ENCODE data around the gene DOLK. TPM values are rescaled to one million over a fixed set of nuclear protein-coding genes. Genes with fewer than 3 reads are reported as not detected.

The DOLK gene
- total and polyA plus RNA-seq, 4 donors = 9.5 to 15.3 (median 11.7) TPM

DNA sequence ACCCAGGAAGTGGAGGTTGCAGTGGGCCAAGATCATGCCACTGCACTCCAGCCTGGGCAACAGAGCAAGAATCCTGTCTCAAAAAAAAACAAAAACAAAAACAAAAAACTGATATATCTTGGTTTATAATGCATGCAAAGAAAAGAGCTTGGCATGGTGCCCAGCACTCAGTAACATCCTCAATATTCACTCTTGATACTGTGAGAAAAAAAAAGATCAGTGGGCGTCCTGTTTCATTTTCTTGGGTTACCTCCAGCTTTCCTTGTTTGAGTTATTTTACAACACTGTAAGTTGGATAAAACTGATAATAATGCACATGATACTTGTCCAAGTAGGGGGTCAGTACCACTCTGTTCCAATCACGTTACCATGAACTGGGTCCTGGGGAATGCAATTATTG lies 18.8 kb downstream of the DOLK start:
- Histone ChIP-seq H3K36me3 (ENCODE audit: control insufficient read depth in 4 of 4, insufficient read depth in 3 of 4, low read depth in 1 of 4, low read length in 3 of 4) (peaks cover 0 to 4% (median 2%) of the 10 kb centered on the region in 4 donors), H3K4me3 (ENCODE audit: low read depth in 1 of 3, low read length in 3 of 3) (no peak overlapping the region), H3K9me3 (ENCODE audit: control insufficient read depth in 4 of 4, low read length in 3 of 4) (no peaks in the 10 kb centered on the region), H3K4me1 (ENCODE audit: control insufficient read depth in 4 of 4, insufficient read depth in 4 of 4, low read length in 3 of 4) (peaks cover 0 to 14% (median 9%) of the 10 kb centered on the region in 4 donors), H3K27ac (ENCODE audit: low read depth in 1 of 2, low read length in 2 of 2) (no peak overlapping the region), H3K27me3 (ENCODE audit: control insufficient read depth in 4 of 4, insufficient read depth in 4 of 4, low read length in 3 of 4) (no peaks in the 10 kb centered on the region), H3K9ac (ENCODE audit: low read depth in 1 of 2, low read length in 2 of 2) (no peak overlapping the region)
- TF ChIP-seq HNF4A (conservative IDR thresholded peaks at IDR 0.05) = no peak
- TF ChIP-seq, protein P1, sequence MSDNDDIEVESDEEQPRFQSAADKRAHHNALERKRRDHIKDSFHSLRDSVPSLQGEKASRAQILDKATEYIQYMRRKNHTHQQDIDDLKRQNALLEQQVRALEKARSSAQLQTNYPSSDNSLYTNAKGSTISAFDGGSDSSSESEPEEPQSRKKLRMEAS (IDR thresholded peaks at IDR 0.05) = no peak
- no peak for TF ChIP-seq SP1 (IDR thresholded peaks at IDR 0.05)
- TF ChIP-seq GABPA (IDR thresholded peaks at IDR 0.05 in 1 of 2, conservative IDR thresholded peaks at IDR 0.05 in 1 of 2) = no peak
- no peak for TF ChIP-seq FOXA1 (IDR thresholded peaks at IDR 0.05)
- no peak for TF ChIP-seq JUND (IDR thresholded peaks at IDR 0.05)
- no peak for TF ChIP-seq EGR1 (IDR thresholded peaks at IDR 0.05; ENCODE audit: low read depth in 2 of 2)
- WGBS = 75% methylated on average over 2 of the region's 2 CpGs
- DNase-seq (ENCODE audit: low spot score) = no peak

DNA sequence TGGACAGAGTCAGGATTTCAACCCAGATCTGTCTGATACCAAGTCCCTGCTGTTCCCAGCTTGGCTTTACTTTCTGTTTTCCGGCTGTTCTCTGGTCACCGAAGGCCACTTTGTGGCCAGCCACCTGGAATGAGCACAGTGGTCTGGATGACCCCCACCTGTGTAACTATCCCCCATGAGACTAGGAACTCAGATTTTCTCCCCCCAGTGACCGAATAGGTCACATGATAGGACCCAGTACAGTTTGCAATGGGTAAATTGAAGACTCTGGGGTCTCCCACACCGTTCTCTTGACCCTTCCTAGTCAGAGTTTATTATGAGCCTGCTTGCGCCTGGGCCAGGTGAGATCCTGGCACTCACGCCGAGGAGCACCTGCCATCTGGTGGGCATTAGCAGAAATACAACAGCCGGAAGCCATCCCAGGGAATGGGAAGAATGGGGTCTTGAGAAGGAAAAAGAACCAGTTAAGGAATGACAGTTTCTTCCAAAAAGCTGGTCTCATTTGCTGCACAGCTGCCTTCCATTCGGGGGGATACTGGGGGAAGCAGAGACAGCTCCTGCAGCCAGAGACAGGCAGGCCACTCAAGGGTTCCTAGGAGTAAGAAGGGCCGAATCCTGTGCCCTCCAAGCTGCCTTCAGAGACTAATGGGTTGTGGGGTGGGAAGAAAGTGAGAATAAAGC lies 19.5 kb downstream of the DOLK start:
- Histone ChIP-seq H3K4me3 (ENCODE audit: low read depth in 1 of 3, low read length in 3 of 3) (no peak overlapping the region), H3K4me1 (ENCODE audit: control insufficient read depth in 4 of 4, insufficient read depth in 4 of 4, low read length in 3 of 4) (peaks cover 1 to 19% (median 11%) of the 10 kb centered on the region in 4 donors), H3K27ac (ENCODE audit: low read depth in 1 of 2, low read length in 2 of 2) (peak overlapping the region; percentile 36 to 78), H3K9me3 (ENCODE audit: control insufficient read depth in 4 of 4, low read length in 3 of 4) (no peaks in the 10 kb centered on the region), H3K27me3 (ENCODE audit: control insufficient read depth in 4 of 4, insufficient read depth in 4 of 4, low read length in 3 of 4) (no peaks in the 10 kb centered on the region), H3K36me3 (ENCODE audit: control insufficient read depth in 4 of 4, insufficient read depth in 3 of 4, low read depth in 1 of 4, low read length in 3 of 4) (peaks cover 0 to 2% (median 0%) of the 10 kb centered on the region in 4 donors), H3K9ac (ENCODE audit: low read depth in 1 of 2, low read length in 2 of 2) (peak overlapping the region; percentile 31 to 36)
- peak; percentile 97 for TF ChIP-seq RAD21 (IDR thresholded peaks at IDR 0.05)
- peak; percentile 9 to 53 for TF ChIP-seq RXRA (IDR thresholded peaks at IDR 0.05)
- no peak for TF ChIP-seq HNF4A (conservative IDR thresholded peaks at IDR 0.05)
- TF ChIP-seq, protein P2, sequence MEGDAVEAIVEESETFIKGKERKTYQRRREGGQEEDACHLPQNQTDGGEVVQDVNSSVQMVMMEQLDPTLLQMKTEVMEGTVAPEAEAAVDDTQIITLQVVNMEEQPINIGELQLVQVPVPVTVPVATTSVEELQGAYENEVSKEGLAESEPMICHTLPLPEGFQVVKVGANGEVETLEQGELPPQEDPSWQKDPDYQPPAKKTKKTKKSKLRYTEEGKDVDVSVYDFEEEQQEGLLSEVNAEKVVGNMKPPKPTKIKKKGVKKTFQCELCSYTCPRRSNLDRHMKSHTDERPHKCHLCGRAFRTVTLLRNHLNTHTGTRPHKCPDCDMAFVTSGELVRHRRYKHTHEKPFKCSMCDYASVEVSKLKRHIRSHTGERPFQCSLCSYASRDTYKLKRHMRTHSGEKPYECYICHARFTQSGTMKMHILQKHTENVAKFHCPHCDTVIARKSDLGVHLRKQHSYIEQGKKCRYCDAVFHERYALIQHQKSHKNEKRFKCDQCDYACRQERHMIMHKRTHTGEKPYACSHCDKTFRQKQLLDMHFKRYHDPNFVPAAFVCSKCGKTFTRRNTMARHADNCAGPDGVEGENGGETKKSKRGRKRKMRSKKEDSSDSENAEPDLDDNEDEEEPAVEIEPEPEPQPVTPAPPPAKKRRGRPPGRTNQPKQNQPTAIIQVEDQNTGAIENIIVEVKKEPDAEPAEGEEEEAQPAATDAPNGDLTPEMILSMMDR (IDR thresholded peaks at IDR 0.05; ENCODE audit: low read depth, low read length, missing input control) = peak; percentile 85
- 21% methylated on average over 10 of the region's 10 CpGs for WGBS
- DNase-seq (ENCODE audit: low spot score) = peak; percentile 62

DNA sequence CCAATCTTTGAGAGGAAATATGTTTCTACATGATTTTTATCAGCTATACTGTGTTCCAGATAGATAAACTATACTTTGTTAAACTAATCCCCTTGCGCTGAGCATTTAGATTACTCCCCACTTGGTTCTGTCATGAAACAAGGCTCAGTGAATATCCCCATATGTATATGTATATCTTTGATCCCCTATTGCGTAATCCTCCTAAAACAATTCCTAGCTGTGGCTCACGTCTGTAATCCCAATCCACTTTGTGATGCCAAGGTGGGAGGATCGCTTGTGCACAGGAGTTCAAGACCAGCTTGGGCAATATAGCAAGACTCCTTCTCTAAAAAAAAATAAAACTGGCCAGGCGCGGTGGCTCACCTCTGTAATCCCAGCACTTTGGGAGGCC lies 23.9 kb downstream of the DOLK start:
- H3K4me1 ChIP-seq (ENCODE audit: control insufficient read depth in 4 of 4, insufficient read depth in 4 of 4, low read length in 3 of 4) = peaks cover 6 to 49% (median 34%) of the 10 kb centered on the region in 4 donors
- no peak overlapping the region for H3K9ac ChIP-seq (ENCODE audit: low read depth in 1 of 2, low read length in 2 of 2)
- DNase-seq (ENCODE audit: low spot score) = no peak
- peaks cover 0 to 2% (median 0%) of the 10 kb centered on the region in 4 donors for H3K36me3 ChIP-seq (ENCODE audit: control insufficient read depth in 4 of 4, insufficient read depth in 3 of 4, low read depth in 1 of 4, low read length in 3 of 4)
- no peaks in the 10 kb centered on the region for H3K9me3 ChIP-seq (ENCODE audit: control insufficient read depth in 4 of 4, low read length in 3 of 4)
- WGBS = 89% methylated on average over 6 of the region's 6 CpGs
- H3K27ac ChIP-seq (ENCODE audit: low read depth in 1 of 2, low read length in 2 of 2) = no peak overlapping the region
- no peak overlapping the region for H3K4me3 ChIP-seq (ENCODE audit: low read depth in 1 of 3, low read length in 3 of 3)
- TF ChIP-seq HNF4A (conservative IDR thresholded peaks at IDR 0.05) = no peak
- no peak for TF ChIP-seq EGR1 (IDR thresholded peaks at IDR 0.05; ENCODE audit: low read depth in 2 of 2)
- TF ChIP-seq FOXA2 (IDR thresholded peaks at IDR 0.05) = no peak
- no peak for TF ChIP-seq RAD21 (IDR thresholded peaks at IDR 0.05)
- no peak for TF ChIP-seq FOXA1 (IDR thresholded peaks at IDR 0.05)
- TF ChIP-seq TAF1 (conservative IDR thresholded peaks at IDR 0.05) = no peak
- TF ChIP-seq, protein P3, sequence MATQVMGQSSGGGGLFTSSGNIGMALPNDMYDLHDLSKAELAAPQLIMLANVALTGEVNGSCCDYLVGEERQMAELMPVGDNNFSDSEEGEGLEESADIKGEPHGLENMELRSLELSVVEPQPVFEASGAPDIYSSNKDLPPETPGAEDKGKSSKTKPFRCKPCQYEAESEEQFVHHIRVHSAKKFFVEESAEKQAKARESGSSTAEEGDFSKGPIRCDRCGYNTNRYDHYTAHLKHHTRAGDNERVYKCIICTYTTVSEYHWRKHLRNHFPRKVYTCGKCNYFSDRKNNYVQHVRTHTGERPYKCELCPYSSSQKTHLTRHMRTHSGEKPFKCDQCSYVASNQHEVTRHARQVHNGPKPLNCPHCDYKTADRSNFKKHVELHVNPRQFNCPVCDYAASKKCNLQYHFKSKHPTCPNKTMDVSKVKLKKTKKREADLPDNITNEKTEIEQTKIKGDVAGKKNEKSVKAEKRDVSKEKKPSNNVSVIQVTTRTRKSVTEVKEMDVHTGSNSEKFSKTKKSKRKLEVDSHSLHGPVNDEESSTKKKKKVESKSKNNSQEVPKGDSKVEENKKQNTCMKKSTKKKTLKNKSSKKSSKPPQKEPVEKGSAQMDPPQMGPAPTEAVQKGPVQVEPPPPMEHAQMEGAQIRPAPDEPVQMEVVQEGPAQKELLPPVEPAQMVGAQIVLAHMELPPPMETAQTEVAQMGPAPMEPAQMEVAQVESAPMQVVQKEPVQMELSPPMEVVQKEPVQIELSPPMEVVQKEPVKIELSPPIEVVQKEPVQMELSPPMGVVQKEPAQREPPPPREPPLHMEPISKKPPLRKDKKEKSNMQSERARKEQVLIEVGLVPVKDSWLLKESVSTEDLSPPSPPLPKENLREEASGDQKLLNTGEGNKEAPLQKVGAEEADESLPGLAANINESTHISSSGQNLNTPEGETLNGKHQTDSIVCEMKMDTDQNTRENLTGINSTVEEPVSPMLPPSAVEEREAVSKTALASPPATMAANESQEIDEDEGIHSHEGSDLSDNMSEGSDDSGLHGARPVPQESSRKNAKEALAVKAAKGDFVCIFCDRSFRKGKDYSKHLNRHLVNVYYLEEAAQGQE (IDR thresholded peaks at IDR 0.05) = no peak
- no peaks in the 10 kb centered on the region for H3K27me3 ChIP-seq (ENCODE audit: control insufficient read depth in 4 of 4, insufficient read depth in 4 of 4, low read length in 3 of 4)
